ACC112 (cell line): ENCODE data around the gene TEX261.
A peak's percentile ranks its signal among the peaks of the same experiment; 100 is the strongest.

Source experiments
- H2AFZ ChIP-seq: fragments of 200-600 bp; sonication (generic); one replicate; pipeline ENCODE4 v1.6.0; 2017; ENCODE audit warnings: antibody characterized with exemption, low read length; ENCODE audit not compliant: unreplicated experiment
- H3K27ac ChIP-seq: fragments of 200-600 bp; sonication (generic); 2 replicates; pipeline ENCODE4 v1.5.1; 2014; ENCODE audit warnings: low read depth, mild to moderate bottlenecking, antibody characterized with exemption, low read length, moderate library complexity
- H3K27me3 ChIP-seq: fragments of 200-600 bp; sonication (generic); 2 replicates; pipeline ENCODE4 v1.6.1; 2014; ENCODE audit warnings: mild to moderate bottlenecking, antibody characterized with exemption, low read length, moderate library complexity, mixed read lengths; ENCODE audit not compliant: insufficient read depth
- H3K36me3 ChIP-seq: fragments of 200-600 bp; sonication (generic); 2 replicates; pipeline ENCODE4 v1.6.1; 2016; ENCODE audit warnings: mild to moderate bottlenecking, antibody characterized with exemption, low read length, moderate library complexity, mixed read lengths; ENCODE audit not compliant: insufficient read depth
- H3K4me1 ChIP-seq: fragments of 200-600 bp; sonication (generic); one replicate; pipeline ENCODE4 v1.6.1; 2016; ENCODE audit warnings: low read length, mixed read lengths; ENCODE audit not compliant: insufficient read depth, unreplicated experiment, control insufficient read depth
- H3K4me3 ChIP-seq: fragments of 200-600 bp; sonication (generic); 2 replicates; pipeline ENCODE4 v1.5.1; 2014; ENCODE audit warnings: mild to moderate bottlenecking, low read depth, low read length
- H3K79me2 ChIP-seq: fragments of 200-600 bp; sonication (generic); one replicate; pipeline ENCODE4 v1.6.0; 2016; ENCODE audit warnings: low read length; ENCODE audit not compliant: control insufficient read depth, unreplicated experiment, insufficient read depth

TEX261 gene

DNA sequence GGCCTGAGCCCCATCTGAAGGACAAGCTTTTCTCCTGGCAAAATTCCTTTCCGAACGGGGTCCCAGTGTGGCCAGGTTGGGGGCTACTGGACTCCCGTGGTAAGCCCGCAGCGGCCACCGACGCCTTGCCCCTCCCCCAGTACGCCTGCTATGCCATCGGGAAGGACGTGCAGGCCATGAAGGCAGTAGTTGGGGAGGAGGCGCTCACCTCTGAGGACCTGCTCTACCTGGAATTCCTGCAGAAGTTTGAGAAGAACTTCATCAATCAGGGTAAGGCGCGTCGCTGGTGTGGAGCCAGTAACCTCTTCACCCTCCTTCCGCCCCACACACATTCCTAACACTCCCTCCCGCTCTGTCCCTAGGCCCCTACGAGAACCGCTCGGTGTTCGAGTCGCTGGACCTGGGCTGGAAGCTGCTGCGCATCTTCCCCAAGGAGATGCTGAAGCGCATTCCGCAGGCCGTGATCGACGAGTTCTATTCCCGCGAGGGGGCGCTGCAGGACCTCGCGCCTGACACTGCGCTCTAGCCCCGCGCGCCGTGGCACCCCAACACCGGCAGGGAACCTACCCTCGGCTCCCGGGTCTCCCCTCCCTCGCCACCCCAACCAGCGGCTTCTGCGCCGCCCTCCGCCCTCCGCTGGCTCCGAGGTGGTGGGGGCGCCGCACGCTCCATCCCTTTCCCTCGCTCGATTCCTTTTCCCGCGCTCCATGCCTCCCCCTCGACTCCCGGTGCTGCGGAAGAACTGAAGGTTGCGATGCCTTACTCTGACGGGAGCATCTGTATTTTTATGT, 29.9 kb downstream of the TEX261 start:
- no peak overlapping the region for H3K27ac ChIP-seq
- peak overlapping the region; percentile 84 for H2AFZ ChIP-seq
- H3K4me3 ChIP-seq, result peak overlapping the region; percentile 94
- H3K27me3 ChIP-seq, result peaks cover 10% of the 10 kb centered on the region; the same call in 1 of the 2 replicates
- H3K79me2 ChIP-seq, result no peaks in the 10 kb centered on the region
- H3K36me3 ChIP-seq, result no peaks in the 10 kb centered on the region
- peaks cover 3% of the 10 kb centered on the region for H3K4me1 ChIP-seq

GRCh38 chr2:70964133-70964532, 30.5 kb downstream of the TEX261 start:
- no peak overlapping the region for H3K4me3 ChIP-seq

DNA sequence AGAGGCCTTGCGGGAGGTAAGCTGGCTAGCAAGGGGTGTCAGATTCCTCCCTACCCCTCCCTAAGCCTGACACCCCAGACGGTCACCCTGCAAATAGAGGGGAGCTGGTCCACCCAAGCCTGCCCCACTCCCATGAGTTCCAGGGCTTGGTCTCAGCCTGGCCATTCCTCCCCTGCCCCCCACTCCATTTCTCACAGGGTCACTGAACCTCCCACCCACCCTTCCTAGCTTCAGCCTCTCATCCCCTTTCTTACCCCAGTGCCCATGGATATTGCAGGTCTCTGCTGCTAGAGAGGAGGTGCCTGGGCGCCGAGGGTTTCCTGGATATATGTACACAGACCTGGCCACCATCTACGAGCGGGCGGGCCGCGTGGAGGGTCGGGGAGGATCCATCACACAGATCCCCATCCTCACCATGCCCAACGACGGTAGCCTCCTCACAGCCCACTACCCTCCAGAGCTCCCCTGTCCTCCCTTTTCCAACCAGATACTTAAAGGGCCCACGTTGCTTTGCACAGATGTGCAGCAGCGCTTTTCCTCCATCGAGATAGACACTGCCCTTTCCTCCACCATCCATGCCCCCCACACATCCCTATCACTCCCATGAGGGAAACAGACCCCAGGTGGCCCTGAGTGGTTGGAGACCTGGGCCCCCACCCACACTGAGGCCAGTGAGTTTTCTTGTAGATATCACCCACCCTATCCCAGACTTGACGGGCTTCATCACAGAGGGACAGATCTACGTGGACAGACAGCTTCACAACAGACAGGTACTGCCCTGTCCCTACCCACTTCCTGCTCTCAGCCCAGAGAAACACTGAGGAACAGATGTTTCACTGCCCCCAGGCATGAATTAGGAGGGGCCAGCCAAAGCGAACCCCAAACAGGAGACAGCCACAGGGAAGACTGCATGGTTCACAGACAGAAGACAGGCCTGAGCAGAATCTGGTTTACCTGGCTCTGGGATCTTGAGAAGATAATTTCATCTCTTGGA, 31.5 kb downstream of the TEX261 start:
- Histone ChIP-seq H3K36me3 (no peaks in the 10 kb centered on the region), H3K27ac (no peak overlapping the region), H3K4me1 (peaks cover 3% of the 10 kb centered on the region), H3K79me2 (no peaks in the 10 kb centered on the region), H3K4me3 (no peak overlapping the region), H2AFZ (no peak overlapping the region), H3K27me3 (peaks cover 10% of the 10 kb centered on the region; the same call in 1 of the 2 replicates)

More at GRCh38 chr2:70964133-70964532, 30.5 kb downstream of the TEX261 start:
- Histone ChIP-seq H3K27ac (no peak overlapping the region), H3K27me3 (peaks cover 10% of the 10 kb centered on the region; the same call in 1 of the 2 replicates), H3K36me3 (no peaks in the 10 kb centered on the region), H2AFZ (no peak overlapping the region), H3K79me2 (no peaks in the 10 kb centered on the region), H3K4me1 (peaks cover 3% of the 10 kb centered on the region)

- H3K27ac ChIP-seq, result no peak overlapping the region
- H3K27me3 ChIP-seq, result 0 out of 2 replicates have a peak, but pooled peaks cover 5% of the 10 kb centered on the region
- H2AFZ ChIP-seq, result no peak overlapping the region
- no peaks in the 10 kb centered on the region for H3K36me3 ChIP-seq
- no peak overlapping the region for H3K4me3 ChIP-seq
- H3K4me1 ChIP-seq, result peaks cover 3% of the 10 kb centered on the region
- no peaks in the 10 kb centered on the region for H3K79me2 ChIP-seq
Observed at GRCh38 chr2:70962211-70962884, 32.3 kb downstream of the TEX261 start.

DNA sequence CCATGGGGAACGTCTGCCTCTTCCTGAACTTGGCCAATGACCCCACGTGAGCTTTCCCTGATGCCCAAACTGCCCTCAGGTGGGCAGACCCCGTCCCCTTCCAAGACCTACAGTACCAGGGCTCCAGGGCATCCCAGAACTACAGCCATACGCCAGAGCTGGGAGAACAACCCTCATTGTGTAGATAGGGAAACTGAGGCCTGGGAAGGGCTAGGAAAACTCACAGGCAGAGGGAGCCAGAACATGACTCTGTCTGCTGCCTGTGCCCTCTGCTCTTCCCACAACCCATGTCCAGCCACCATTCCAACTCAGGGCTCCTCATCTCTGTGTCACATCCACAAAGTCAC, 33.1 kb downstream of the TEX261 start:
- Histone ChIP-seq H3K27me3 (0 out of 2 replicates have a peak, but pooled peaks cover 5% of the 10 kb centered on the region), H2AFZ (no peak overlapping the region), H3K4me3 (no peak overlapping the region), H3K36me3 (no peaks in the 10 kb centered on the region), H3K79me2 (no peaks in the 10 kb centered on the region), H3K4me1 (peaks cover 3% of the 10 kb centered on the region), H3K27ac (no peak overlapping the region)

DNA sequence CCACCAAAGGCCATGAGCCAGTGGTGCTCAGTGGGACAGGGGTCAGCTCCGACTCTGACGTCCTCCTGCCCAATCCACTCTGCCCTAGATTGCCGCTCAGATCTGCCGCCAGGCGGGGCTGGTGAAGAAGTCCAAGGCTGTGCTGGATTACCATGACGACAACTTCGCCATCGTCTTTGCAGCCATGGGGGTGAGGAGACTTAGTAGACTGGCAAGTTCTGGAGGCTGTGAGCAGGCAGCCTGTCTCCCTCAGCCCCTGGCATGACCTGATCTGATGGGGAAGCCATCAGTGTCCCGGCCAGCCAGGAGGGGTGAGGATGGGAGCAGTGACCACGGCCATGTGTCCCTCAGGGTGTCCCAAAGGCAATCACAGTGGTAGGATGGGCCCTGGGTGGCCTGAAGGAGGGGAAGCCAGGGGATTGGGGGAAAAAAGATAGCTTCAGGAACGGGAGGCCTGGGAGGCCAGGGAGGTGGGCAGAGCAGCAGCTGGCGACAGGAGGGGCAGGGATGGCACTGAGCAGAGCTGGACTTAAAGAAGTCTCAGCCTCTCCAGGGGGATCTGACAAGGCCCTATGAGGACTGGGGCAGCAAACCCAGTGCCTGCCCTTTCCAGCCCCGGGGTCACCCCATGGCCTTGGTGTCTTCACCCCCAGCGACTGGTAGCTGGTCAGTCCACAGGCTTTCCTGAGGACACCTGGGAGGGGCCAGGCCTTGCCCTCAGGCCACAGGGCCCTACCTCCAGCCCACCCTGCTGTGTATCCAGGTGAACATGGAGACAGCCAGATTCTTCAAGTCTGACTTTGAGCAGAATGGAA, 33.6 kb downstream of the TEX261 start:
- no peak overlapping the region for H2AFZ ChIP-seq
- H3K4me3 ChIP-seq, result no peak overlapping the region
- H3K4me1 ChIP-seq, result peaks cover 3% of the 10 kb centered on the region
- H3K27me3 ChIP-seq, result 0 out of 2 replicates have a peak, but pooled peaks cover 5% of the 10 kb centered on the region
- no peak overlapping the region for H3K27ac ChIP-seq
- H3K79me2 ChIP-seq, result no peaks in the 10 kb centered on the region
- H3K36me3 ChIP-seq, result no peaks in the 10 kb centered on the region

DNA sequence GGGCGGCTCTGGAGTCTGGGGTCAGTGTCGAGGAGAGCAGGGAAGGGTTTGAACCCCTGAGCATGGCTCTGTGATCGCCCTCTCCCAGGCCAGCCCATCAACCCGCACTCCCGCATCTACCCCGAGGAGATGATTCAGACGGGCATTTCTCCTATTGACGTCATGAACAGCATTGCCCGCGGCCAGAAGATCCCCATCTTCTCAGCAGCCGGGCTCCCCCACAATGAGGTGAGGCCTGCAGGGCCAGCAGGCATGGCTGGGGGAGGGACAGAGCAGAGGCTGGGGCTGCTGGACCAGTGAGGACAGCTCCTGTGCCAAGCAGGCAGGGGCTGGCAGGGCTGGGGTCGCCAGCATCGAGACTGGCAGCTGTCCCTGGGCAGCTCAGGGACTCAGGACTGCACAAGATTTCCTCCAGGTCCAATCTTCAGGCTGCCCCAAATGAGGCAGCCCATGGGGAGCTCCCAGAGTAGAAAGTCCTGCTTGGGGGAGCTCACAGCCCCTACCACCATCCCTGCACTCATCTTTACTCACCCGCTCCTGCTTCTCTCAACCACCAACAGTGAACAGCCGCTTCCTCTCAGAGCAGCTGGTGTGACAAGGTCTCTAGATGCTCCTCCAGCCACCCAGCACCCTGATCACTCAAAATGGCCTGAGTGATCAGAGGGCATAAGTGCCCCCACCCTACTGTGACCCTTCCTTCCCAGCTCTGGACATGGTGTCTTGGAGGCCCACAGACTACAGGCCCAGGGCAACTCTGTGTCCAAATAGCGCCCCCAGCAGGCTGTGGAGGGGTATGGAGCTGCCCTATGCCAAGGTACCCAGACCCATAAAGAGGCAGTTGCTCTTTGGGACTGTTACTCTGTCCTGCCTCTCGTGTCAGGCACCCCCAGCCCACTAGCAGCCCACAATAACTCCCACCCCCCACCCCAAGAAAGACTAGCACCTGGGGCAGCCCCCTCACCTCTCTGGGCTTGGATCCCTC, 34.5 kb downstream of the TEX261 start:
- Histone ChIP-seq H3K4me1 (peaks cover 3% of the 10 kb centered on the region), H3K4me3 (no peak overlapping the region), H2AFZ (no peak overlapping the region), H3K36me3 (no peaks in the 10 kb centered on the region), H3K27ac (no peak overlapping the region), H3K27me3 (0 out of 2 replicates have a peak, but pooled peaks cover 5% of the 10 kb centered on the region), H3K79me2 (no peaks in the 10 kb centered on the region)

DNA sequence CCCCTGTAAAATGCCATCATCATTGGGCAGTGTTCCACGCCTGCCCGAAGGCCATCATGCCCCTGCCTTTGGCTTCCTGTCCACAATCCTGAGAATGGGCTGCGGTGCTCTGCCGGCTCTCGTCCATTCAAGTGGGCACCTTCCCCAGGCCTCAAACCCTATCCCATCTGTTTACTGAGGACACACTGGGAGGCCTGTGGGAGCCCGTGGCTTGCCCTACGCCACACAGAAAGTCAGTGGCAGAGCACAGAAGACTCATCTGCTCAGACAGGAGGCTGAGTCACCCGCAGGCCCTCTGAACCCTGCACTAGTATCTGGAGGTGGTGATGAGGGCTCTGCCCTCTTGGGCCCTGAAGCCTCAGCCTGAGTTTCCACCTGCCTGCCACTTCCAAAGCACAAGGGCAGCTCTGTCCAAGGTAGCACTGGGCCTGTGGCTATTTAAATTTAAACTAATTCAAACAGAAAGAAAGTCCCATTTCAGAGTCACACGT, 35.4 kb downstream of the TEX261 start:
- Histone ChIP-seq H3K4me1 (no peaks in the 10 kb centered on the region), H3K4me3 (no peak overlapping the region), H3K36me3 (no peaks in the 10 kb centered on the region), H3K79me2 (no peaks in the 10 kb centered on the region), H2AFZ (no peak overlapping the region), H3K27ac (no peak overlapping the region), H3K27me3 (peaks cover 6% of the 10 kb centered on the region)

GRCh38 chr2:70958759-70959158, 35.9 kb downstream of the TEX261 start:
- Histone ChIP-seq H3K27me3 (peaks cover 7% of the 10 kb centered on the region), H3K4me3 (no peak overlapping the region), H3K36me3 (no peaks in the 10 kb centered on the region), H2AFZ (no peak overlapping the region), H3K79me2 (no peaks in the 10 kb centered on the region), H3K4me1 (no peaks in the 10 kb centered on the region), H3K27ac (no peak overlapping the region)
